Activated naive CD8-positive, alpha-beta T cell (primary cell): ENCODE measurements around the gene FAM161A.
"Not testable (repeated sequence)": the region's sequence is repeated elsewhere in the genome, so short reads cannot be mapped to it uniquely, and the experiment has no call there.

Source experiments
- H3K27ac Mint-ChIP-seq: one replicate; pipeline ENCODE4 v1.8.0; 2021; ENCODE audit warnings: mixed read lengths
- H3K27me3 Mint-ChIP-seq: one replicate; pipeline ENCODE4 v1.8.0; 2021; ENCODE audit warnings: mixed read lengths
- H3K36me3 Mint-ChIP-seq: one replicate; pipeline ENCODE4 v1.8.0; 2021; ENCODE audit warnings: mixed read lengths
- H3K4me1 Mint-ChIP-seq: one replicate; pipeline ENCODE4 v1.8.0; 2021; ENCODE audit warnings: low read depth, mixed read lengths
- H3K4me3 Mint-ChIP-seq: one replicate; pipeline ENCODE4 v1.8.0; 2021; ENCODE audit warnings: mild to moderate bottlenecking, mixed read lengths
- H3K9me3 Mint-ChIP-seq: one replicate; pipeline ENCODE4 v1.8.0; 2021; ENCODE audit warnings: low read depth, mixed read lengths

Gene FAM161A, protein sequence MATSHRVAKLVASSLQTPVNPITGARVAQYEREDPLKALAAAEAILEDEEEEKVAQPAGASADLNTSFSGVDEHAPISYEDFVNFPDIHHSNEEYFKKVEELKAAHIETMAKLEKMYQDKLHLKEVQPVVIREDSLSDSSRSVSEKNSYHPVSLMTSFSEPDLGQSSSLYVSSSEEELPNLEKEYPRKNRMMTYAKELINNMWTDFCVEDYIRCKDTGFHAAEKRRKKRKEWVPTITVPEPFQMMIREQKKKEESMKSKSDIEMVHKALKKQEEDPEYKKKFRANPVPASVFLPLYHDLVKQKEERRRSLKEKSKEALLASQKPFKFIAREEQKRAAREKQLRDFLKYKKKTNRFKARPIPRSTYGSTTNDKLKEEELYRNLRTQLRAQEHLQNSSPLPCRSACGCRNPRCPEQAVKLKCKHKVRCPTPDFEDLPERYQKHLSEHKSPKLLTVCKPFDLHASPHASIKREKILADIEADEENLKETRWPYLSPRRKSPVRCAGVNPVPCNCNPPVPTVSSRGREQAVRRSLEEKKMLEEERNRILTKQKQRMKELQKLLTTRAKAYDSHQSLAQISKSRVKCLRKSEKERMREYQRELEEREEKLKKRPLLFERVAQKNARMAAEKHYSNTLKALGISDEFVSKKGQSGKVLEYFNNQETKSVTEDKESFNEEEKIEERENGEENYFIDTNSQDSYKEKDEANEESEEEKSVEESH

DNA sequence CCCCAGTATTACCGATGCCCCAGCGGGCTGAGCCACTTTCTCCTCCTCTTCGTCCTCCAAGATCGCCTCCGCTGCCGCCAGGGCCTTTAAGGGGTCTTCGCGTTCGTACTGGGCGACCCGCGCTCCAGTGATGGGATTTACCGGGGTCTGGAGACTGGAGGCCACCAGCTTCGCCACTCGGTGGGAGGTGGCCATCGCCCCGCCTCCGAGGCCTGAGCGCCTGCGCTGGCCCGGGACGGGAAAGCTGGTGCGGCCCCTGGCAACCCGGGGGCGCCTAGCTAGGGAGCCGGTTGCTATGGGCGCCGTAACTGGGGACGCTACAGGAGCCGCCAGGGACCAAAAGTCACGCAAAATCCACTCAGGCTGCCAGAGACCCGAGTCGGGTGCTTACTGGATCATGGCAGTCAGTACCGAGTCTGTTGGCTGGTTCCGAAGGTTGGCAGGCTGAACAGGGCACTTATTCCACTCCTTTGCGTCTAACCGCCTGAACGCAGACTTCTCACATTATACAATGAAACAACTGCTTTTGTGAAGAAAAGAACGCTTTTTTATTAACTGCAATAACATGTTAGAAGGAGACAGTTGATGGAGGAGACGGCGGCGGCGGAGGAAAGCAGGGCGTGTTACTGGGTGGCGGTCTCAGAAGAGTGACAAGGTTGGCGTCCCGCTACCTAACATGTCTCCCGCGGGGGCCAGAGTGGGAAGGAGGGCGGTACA, at the start of gene FAM161A:
Gene FAM161A, minus strand, starts transcription at position 214 of the 717 bp plus-strand sequence. Its CDS starts 19 bp downstream, at position 195.
- Mint-ChIP-seq H3K27ac (peak within 1 kb of the TSS; percentile 99), H3K4me3 (peak within 1 kb of the TSS; percentile 94), H3K9me3 (no peaks in the 10 kb centered on the region), H3K4me1 (peaks cover 22% of the 10 kb centered on the region), H3K36me3 (peaks cover 3% of the 10 kb centered on the region), H3K27me3 (no peaks in the 10 kb centered on the region)

DNA sequence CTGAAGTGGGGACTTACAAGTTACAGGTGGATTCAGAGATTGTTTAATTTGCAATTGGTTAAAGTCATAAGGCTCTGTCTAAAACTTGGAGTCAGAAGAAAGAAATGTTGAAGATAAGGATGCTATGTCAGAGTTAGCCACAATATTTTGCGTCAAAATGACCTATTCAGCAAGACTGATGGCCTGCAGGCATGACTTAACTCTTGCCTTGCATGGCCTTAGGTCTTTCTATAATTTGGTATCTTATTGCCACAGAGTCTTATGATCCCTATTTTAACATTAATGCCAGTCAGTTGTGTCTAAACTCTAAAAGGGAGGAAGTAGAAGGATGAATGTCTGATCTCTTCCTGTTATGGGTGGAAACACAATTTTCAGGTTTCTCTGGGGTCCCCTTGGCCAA, 46.4 kb upstream of the FAM161A start:
- Mint-ChIP-seq H3K4me1 (peaks cover 2% of the 10 kb centered on the region), H3K27me3 (no peaks in the 10 kb centered on the region), H3K27ac (no peak overlapping the region), H3K36me3 (no peaks in the 10 kb centered on the region), H3K9me3 (no peaks in the 10 kb centered on the region), H3K4me3 (no peak overlapping the region)

DNA sequence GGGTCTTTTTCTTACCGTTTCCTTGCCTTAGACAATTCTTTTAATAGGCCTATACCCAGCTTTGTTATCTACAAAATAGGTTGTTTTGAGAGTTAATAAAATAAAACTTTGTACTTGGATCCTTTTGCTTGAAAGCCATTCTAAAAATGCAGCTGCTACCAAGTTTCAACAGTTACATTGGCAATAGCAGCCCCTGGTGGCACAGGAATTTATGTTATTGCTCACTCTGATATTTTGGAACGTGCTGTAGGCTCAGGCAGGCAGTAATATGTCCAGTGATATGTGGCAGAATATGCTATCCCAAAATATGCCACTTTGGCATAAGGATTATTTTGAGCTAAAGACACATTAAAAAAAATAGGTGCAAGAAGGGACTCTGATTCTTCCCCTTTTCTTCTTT, 45.0 kb upstream of the FAM161A start:
- Mint-ChIP-seq H3K27me3 (no peaks in the 10 kb centered on the region), H3K9me3 (no peaks in the 10 kb centered on the region), H3K27ac (no peak overlapping the region), H3K36me3 (no peaks in the 10 kb centered on the region), H3K4me1 (no peaks in the 10 kb centered on the region), H3K4me3 (no peak overlapping the region)

DNA sequence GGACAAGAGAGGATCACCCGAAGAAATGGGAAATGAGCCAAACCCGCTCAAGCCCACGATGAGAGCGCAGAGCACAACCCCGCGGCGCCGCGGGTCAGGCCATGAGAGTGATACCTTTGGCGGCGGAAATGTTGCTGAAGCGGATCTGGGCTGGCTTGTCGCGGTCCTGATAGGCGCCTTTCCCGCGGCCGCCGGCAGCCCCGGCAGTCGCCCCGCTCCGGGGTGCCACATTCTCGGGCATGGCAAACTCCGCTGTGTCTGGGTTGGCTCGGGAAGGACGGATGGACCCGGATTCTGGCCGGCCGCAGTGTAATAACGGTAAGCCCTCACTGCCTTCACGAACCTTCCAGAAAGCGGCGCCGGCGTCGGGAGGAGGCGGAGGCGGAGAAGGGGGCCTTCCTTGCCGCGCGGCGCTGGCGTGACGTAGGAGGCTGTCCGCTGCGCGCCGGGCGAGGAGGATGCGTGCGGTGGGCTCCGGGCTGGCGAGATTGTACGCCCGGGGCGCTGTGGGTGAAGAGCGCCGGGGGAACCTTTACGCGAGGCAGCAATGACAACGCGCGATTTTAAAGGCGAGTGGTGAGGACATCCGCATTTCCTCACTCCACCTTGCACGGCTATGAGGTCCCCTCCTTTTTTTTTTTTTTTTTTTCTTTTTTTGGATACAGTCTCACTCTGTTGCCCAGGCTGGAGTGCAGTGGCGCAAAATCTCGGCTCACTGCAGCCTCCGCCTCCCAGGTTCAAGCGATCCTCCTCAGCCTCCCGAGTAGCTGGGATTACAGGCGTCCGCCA, 34.6 kb upstream of the FAM161A start, which contains the start of gene CCT4:
Gene CCT4, minus strand, starts transcription at position 390 of the 789 bp plus-strand sequence. Its CDS starts 149 bp downstream, at position 241.
- peaks cover 29% of the 10 kb centered on the region for H3K4me1 Mint-ChIP-seq
- no peaks in the 10 kb centered on the region for H3K27me3 Mint-ChIP-seq
- H3K9me3 Mint-ChIP-seq: no peaks in the 10 kb centered on the region
- peaks cover 14% of the 10 kb centered on the region for H3K36me3 Mint-ChIP-seq
- peak within 1 kb of the TSS; percentile 96 for H3K4me3 Mint-ChIP-seq
- H3K27ac Mint-ChIP-seq: peak within 1 kb of the TSS; percentile 99

DNA sequence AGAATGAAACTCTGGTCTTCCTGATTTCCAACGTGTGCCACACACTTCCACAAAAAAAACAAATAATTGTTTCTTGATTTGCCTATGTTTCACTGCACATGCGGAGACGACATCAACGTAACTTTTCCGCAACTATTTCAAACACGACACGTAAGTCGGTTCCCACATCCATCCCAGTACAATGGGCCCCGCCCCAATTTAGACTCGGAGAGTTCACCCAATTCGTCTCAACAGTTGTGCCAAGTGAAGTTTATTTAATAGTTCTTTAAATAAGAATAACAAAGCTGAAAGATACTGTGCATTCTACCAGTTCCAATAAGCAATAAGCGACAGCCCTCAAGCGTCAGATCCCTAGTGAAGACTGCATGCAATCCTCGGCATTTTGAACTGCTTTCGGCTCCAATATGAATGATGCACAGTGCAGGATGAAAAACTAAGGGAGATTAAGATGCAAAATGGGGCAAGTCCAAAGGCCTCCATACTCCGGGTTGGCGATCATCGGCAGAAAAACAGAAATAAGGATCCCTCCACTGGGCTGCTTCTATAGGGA, 33.9 kb upstream of the FAM161A start:
- Mint-ChIP-seq H3K4me1 (peaks cover 29% of the 10 kb centered on the region), H3K36me3 (peaks cover 14% of the 10 kb centered on the region), H3K27me3 (no peaks in the 10 kb centered on the region), H3K4me3 (peak overlapping the region; percentile 96), H3K9me3 (no peaks in the 10 kb centered on the region), H3K27ac (peak overlapping the region; percentile 99)

DNA sequence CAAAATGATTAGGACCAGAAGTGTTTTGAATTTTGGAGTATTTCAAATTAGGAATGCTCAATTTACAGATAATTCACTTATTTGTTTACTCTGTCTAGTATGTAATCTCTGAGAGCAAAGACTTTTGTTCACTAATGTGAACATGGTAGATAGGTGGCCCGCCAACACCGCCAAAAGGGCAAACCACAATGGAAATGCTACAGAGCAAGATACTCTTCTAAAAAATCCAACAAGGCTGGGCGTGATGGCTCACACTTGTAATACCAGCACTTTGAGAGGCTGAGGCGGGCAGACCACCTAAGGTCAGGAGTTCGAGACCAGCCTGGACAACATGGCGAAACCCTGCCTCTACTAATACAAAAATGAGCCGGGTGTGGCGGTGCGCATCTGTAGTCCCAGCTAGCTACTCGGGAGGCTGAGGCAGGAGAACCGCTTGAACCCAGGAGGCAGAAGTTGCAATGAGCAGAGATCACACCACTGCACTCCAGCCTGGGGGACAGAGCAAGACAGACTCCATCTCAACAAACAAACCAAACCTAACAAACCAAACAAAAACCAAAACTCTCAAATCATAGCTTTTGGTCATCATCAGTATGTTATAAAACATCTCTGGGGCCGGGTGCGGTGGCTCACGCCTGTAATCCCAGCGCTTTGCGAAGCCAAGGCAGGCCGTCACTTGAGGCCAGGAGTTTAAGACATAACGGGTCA, 32.2 kb upstream of the FAM161A start:
- peak overlapping the region; percentile 99 for H3K27ac Mint-ChIP-seq
- peaks cover 14% of the 10 kb centered on the region for H3K36me3 Mint-ChIP-seq

DNA sequence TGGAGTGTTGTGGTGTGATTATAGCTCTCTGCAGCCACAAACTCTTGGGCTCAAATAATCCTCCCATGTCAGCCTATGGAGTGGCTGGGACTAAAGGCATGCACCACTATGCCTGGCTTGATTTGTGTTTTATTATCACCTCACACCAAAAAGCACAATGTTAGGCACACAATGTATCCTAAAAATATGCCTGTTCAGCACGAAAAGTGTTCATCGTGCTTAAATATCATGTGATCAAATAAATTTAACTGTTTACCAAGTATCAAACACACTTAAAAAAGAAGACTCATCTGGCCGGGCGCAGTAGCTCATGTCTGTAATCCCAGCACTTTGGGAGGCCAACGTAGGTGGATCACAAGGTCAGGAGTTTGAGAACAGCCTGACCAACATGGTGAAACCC, 29.0 kb upstream of the FAM161A start:
- no peaks in the 10 kb centered on the region for H3K27me3 Mint-ChIP-seq
- H3K4me3 Mint-ChIP-seq: no peak overlapping the region
- H3K36me3 Mint-ChIP-seq: peaks cover 14% of the 10 kb centered on the region
- no peaks in the 10 kb centered on the region for H3K9me3 Mint-ChIP-seq
- H3K27ac Mint-ChIP-seq: no peak overlapping the region
- peaks cover 32% of the 10 kb centered on the region for H3K4me1 Mint-ChIP-seq

More for the DNA sequence above, 32.2 kb upstream of the FAM161A start:
- Mint-ChIP-seq H3K4me3 (peak overlapping the region; percentile 96), H3K4me1 (peaks cover 30% of the 10 kb centered on the region), H3K27me3 (no peaks in the 10 kb centered on the region), H3K9me3 (no peaks in the 10 kb centered on the region)

DNA sequence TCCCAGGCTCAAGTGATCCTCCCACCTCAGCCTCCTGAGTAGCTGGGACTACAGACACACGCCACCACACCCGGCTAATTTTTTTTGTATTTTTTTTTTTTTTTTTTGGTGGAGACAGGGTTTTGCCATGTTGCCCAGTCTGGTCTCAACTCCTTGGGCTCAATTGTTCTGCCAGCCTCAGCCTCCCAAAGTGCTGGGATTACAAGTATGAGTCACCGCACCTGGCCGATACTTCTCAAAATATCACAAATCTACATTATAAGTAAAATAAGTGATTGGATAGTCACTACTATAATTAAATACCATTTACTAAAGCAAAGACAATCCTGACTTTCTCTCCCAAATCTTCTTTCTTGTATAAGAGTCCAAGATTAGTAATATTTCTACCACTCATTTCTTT, 25.5 kb upstream of the FAM161A start:
- H3K9me3 Mint-ChIP-seq, H3K4me3 Mint-ChIP-seq, H3K36me3 Mint-ChIP-seq, H3K4me1 Mint-ChIP-seq, H3K27me3 Mint-ChIP-seq, H3K27ac Mint-ChIP-seq: not testable (repeated sequence)

DNA sequence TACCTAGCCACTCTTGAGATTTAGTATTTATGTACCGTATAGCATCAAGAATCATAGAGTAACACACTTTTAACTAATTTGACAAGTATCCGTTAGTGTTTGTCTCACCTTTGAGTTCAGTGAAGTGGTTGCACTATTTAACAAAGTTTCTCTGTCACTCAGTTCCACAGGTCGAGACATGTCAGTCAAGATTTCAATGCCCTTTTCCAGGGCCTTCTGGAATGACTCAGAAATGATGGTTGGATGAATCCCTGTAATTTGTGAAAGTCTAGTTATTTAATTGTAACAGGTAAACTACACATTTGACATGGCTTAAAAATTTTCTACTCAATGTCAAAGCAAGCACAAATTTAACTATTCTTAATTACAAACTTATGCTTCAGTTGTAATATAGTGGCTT, 24.9 kb upstream of the FAM161A start:
- H3K27ac Mint-ChIP-seq: no peak overlapping the region
- H3K9me3 Mint-ChIP-seq: no peaks in the 10 kb centered on the region
- no peaks in the 10 kb centered on the region for H3K36me3 Mint-ChIP-seq
- no peaks in the 10 kb centered on the region for H3K27me3 Mint-ChIP-seq
- peaks cover 10% of the 10 kb centered on the region for H3K4me1 Mint-ChIP-seq
- no peak overlapping the region for H3K4me3 Mint-ChIP-seq

DNA sequence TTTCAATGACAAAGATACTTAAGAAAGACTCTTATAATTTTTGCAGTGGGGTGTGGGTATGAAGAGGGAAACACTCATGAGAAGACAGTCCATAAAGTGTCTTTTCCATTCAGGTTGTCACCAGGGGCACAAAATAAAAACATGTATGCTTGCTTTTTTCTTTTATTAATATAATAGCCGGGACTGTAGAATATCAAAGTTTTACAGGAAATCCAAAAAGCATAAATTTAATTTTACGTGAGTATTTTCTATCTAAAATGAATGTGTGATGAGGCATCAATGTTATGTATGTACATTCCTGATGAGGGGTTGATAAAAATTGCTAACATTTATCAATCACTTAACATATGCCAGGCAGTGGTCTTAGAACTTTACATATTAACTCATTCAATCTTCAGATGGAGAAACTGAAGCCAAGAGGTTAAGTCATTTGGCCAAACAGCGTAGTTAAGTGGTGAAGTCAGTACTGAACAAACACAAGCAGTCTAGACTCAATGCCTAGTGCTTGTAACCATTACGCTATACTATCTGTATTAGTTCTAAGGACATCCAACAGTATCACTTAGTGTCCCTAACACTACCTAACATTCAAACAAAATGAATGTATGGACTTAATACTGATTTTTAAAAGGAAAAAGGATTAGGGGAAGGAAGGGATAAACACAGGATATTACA, 23.8 kb upstream of the FAM161A start:
- Mint-ChIP-seq H3K27me3 (no peaks in the 10 kb centered on the region), H3K4me3 (no peak overlapping the region), H3K27ac (no peak overlapping the region), H3K36me3 (no peaks in the 10 kb centered on the region), H3K9me3 (no peaks in the 10 kb centered on the region), H3K4me1 (peaks cover 10% of the 10 kb centered on the region)

DNA sequence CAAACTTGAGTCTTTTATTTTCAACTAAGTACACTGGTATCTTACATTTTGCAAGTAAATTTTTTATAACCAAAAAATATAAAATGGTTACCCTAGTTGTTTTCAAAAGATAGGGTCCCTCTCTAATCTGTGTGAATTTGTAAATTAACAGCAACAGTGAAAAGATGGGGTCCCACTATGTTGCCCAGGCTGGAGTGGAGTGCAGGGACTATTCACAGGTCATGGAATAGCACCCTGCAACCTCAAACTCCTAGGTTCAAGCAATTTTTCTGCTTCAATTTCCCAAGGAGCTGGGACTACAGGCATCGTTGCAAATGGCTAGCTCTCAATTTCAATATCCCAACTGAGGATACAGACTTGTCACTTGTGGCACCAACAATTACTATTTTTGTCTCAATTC, 22.5 kb upstream of the FAM161A start:
- Mint-ChIP-seq H3K9me3 (no peaks in the 10 kb centered on the region), H3K27me3 (no peaks in the 10 kb centered on the region), H3K36me3 (peaks cover 4% of the 10 kb centered on the region), H3K4me1 (peaks cover 10% of the 10 kb centered on the region), H3K4me3 (no peak overlapping the region), H3K27ac (no peak overlapping the region)

DNA sequence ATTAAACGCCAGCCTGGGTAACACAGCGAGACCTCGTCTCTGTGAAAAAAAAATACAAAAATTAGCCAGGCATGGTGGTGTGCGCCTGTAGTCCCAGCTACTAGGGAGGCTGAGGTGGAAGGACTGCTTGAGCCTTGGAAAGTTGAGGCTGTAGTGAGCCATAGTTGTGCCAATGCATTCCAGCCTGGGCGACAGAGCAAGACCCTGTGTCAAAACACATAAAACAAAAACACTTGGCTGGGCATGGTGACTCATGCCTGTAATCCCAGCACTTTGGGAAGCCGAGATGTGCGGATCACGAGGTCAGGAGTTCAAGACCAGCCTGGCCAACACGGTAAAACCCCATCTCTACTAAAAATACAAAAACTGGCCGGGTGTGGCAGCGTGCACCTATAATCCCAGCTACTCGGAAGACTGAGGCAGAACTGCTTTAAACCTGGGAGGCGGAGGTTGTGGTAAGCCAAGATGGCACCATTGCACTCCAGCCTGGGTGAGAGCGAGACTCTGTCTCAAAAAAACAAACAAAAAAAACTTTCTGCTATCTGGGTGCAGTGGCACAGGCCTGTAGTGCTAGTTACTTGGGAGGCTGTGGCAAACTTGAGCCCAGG, 12.7 kb upstream of the FAM161A start:
- not testable (repeated sequence) for H3K9me3 Mint-ChIP-seq, H3K27me3 Mint-ChIP-seq, H3K4me3 Mint-ChIP-seq, H3K4me1 Mint-ChIP-seq
- H3K36me3 Mint-ChIP-seq: peaks cover 28% of the 10 kb centered on the region
- peak overlapping the region; percentile 16 for H3K27ac Mint-ChIP-seq

DNA sequence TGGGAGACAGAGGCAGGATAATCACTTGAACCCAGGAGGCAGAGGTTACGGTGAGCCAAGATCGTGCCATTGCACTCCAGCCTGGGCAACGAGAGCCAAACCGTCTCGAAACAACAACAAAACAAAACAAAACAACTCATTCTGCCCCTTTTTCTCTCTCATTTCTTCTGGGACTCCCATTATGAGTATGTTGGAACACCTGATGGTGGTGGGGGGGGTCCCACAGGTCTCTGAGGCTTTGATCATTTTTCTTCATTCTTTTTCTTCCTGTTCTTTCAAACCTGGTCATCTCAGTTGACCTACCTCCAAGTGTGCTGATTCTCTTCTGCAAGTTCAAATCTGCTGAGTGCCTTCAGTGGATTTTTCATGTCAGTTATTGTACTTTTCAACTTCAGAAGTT, 8.2 kb upstream of the FAM161A start:
- Mint-ChIP-seq H3K27ac (no peak overlapping the region), H3K36me3 (peaks cover 20% of the 10 kb centered on the region), H3K4me1 (peaks cover 1% of the 10 kb centered on the region), H3K9me3 (peaks cover 7% of the 10 kb centered on the region), H3K27me3 (no peaks in the 10 kb centered on the region), H3K4me3 (no peak overlapping the region)
